Measurements from ENCODE around the gene CT47A1. TPM values are rescaled to one million over a fixed set of nuclear protein-coding genes. Genes with fewer than 3 reads are reported as not detected.
"Not testable (repeated sequence)": the region's sequence is repeated elsewhere in the genome, so short reads cannot be mapped to it uniquely, and the experiment has no call there.

CT47A1 gene
- not detected for polyA plus RNA-seq (ENCODE audit: insufficient read length in 3 of 3)

DNA sequence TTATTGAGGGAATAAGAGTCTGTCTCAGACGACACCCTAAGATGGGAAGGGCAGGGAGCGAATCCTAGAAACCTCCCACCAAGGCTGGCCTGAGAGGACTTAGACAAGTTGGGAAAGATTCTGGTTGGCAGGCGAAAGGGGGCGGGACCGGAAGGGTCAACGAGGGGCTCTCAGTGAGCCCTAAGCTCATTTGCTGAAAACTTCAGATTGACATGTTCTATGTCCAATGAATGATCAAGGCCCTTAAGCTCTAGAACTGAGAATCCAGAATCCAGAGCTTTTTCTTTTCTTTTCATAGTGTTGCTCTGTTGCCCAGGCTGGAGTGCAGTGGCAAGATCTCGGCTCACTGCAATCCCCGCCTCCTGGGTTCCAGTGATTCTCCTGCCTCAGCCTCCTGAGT, at the start of gene CT47A1:
TSS of gene CT47A1 (minus strand) at position 101 of the 400 bp plus-strand sequence. CDS start 231 bp downstream, outside the sequence.
- not testable (repeated sequence) for DNase-seq (ENCODE audit: low read depth in 3 of 3, low spot score in 2 of 3)

DNA sequence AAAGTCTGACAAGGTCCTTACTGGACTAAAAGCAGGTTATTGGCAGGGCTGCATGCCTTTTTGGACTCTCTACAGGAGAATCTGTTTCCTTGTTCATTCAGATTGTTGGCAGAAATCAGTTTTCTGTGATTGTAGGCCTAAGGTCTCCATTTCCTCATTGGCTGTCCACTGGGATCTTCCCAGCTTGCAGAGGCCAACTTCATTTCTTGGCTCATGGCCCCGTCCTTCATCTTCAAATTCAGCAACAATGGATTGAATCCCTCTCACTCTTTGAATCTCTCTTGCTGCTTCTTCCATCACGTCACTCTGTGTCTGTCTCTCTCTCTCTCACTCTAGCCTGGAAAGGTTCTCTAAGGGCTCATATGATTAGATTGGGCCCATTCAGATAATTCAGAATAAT, 47.0 kb upstream of the CT47A1 start:
- no peak for DNase-seq (ENCODE audit: low read depth in 3 of 3, low spot score in 2 of 3)

DNA sequence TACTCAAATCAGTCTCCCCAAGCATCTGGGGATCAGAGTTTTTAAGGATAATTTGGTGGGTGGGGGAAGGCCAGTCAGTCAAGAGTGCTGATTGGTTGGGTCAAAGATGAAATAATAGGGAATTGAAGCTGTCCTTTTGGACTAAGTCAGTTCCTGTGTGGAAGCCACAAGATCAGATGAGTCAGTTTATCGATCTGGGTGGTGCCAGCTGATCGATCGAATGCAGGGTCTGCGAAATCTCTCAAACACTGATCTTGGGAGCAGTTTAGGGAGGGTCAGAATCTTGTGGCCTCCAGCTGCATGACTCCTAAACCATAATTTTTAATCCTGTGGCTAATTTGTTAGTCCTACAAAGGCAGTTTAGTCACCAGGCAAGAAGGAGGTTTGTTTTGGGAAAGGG, 44.5 kb upstream of the CT47A1 start:
- no peak for DNase-seq (ENCODE audit: low read depth in 3 of 3, low spot score in 2 of 3)

DNA sequence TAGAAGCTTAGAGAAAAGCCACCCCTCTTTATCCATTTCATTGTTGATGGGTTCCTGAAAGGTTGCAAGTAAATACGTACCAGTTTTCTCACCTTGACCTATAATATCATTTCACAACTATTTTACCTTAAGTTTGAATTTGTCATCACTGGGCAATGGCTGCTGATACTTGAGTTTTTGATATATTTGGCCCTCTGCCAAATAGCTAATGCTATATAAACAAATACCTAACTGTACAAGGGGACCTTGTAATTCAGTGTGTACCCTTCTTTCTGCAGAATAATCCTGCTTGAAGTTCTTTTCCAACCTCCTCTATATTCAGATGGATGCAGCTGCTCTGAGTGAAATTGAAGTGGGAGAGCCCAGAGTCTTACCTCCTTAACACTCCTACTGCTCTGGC, 42.9 kb upstream of the CT47A1 start:
- DNase-seq (ENCODE audit: low read depth in 3 of 3, low spot score in 2 of 3) = no peak

DNA sequence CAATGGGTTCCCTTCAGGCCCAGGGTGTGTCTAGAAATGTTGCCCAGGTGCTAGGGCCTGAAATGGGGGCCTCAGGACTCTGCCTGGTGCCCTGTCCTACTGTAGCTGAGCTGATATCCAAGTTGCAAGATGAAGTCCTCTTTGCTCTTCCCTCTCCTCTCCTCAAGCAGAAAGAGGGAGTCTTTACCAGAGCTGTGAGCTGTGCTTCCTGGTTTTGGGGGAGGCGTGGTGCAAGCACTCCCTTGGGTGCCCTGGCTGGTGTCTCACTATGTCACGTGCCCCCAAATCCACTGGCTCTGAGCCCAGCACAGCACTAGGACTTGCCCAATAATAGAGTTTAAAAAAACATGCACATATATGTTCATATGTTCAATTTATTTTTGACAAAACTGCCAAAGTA, 29.3 kb upstream of the CT47A1 start:
- DNase-seq (ENCODE audit: low read depth in 3 of 3, low spot score in 2 of 3) = no peak

DNA sequence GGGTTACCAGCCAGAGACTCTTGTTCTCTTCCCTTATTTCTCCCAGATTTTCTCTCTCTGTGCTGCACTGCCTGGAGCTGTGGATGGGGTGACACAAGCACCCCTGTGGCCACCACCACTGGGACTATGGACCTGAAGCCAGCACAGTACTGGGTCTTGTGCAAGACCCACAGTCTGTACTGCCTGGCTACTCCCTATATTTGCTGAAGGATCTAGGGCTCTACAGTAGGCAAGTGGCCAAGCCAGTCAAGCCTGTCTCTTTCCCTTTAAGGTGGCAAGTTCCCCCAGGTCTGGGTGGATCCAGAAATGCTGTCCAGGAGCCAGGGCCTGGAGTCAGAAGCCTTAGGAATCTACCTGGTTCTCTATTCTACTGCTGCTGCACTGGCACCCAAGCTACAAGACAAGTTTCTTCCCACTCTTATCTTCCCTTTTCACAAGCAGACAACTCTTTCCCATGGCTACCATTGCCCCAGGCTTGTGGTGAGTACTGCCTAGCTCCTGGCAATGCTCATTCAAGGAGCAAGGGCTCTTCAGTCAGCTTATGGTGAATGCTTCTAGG, 28.4 kb upstream of the CT47A1 start:
- no peak for DNase-seq (ENCODE audit: low read depth in 3 of 3, low spot score in 2 of 3)

DNA sequence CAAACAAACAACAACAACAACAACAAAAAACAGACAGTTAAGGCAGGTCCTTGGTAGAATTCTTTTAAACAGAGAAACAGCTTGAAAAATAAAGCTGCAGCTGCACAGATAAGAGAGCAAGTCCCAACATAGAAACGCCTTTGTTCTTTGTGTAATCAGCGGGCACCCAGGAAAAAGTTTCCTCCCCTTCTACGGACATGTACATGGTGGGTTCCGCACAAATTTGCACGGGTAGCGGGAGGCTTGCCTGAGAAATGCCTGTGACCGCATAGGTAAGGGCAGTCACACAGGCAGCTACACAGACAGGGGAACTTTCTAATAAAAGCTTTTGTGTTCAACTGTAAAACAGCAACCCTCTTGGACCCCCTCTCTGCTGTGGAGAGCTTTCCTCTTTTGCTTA, 25.7 kb upstream of the CT47A1 start:
- DNase-seq (ENCODE audit: low read depth in 3 of 3, low spot score in 2 of 3) = no peak

DNA sequence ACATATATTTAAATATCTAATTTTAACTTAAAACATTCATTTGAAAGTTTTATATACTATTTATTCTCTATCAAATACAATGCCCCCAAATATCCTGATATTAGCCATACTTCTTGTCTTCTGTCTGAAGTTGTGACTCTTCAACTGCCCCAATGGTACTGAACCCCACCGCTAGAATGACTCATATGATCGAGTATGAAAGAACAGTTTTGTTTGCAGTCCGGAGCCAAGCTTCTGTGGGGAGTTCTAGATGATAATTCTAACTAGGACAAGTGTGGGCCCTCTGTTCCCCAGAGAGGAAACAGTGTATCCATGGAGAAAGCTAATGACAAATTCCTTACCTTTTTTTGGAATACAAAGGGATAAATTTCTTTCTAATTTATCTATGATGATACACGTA, 24.7 kb upstream of the CT47A1 start:
- no peak for DNase-seq (ENCODE audit: low read depth in 3 of 3, low spot score in 2 of 3)

DNA sequence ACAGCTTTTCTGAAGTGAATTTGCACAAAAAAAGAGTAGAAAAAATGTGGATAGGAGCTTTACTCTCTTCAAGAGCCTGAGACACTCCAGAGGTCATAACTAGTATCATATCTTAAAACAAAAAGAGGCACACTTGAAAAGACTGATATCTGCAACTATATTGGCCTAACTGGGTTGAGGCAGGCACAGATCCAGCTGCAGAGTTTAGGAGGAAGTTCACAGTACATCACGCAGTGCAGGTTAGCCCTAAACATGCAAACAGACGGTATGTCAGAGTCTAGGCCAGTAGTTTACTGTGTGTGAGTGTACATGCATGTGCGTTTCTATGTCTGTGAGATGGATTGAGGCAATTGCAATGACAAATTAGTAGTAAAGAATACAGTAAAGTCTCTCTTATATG, 24.2 kb upstream of the CT47A1 start:
- DNase-seq (ENCODE audit: low read depth in 3 of 3, low spot score in 2 of 3) = no peak

DNA sequence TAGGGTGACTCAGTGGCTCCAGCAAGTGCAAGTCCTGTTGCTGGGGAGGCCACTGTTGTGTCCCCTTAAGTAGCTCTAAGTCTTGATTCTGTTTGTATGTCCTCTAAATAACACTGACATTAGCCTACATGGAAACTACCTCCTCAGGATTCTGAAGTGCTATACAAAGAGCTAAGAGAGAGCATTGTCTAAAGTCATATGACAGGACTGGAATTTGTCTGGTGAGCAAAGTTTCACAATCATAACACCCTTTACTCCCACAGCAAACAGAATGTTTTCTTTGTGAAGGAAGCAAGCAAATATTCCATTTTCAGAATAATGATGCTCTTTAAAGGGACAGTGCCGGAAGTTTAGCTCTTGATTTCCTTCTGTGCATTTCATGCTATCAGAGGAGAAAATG, 23.4 kb upstream of the CT47A1 start:
- no peak for DNase-seq (ENCODE audit: low read depth in 3 of 3, low spot score in 2 of 3)

DNA sequence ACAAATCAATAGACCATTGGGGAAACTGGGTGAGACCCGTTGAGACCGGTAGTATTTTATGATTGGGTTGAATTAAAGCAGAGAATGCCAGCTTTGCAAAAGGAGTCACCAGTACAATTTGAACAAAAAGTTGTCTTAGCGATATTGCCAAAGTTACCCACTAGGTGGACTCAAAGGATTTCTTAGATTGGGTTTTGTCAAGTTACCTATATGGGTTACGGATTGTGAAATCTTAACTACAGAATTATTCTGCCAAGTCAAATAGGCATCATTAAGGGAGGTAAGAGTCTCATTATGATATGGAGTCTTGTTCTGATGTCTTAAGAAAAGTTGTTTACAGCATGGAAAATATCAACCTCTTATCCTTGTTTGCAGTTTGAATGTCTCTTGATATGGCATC, 15.0 kb upstream of the CT47A1 start:
- no peak for DNase-seq (ENCODE audit: low read depth in 3 of 3, low spot score in 2 of 3)

DNA sequence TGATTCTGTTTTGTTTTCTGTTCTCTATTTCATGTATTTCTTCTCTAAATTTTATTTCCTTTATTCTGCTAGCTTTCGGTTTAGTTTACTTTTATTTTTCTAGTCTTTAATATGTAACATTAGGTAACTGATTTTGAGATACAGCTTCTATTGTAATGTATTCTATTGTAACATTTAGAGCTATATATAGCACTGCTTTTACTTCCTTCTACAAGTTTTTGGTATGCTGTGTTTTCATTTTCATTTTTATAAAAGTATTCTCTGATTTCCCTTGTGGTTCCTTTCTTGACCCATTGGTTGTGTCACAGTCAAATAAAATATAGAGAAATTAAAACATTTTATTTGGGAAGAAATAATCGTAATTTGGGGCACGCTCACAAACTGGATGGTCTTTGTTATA, 13.9 kb upstream of the CT47A1 start:
- DNase-seq (ENCODE audit: low read depth in 3 of 3, low spot score in 2 of 3) = no peak

DNA sequence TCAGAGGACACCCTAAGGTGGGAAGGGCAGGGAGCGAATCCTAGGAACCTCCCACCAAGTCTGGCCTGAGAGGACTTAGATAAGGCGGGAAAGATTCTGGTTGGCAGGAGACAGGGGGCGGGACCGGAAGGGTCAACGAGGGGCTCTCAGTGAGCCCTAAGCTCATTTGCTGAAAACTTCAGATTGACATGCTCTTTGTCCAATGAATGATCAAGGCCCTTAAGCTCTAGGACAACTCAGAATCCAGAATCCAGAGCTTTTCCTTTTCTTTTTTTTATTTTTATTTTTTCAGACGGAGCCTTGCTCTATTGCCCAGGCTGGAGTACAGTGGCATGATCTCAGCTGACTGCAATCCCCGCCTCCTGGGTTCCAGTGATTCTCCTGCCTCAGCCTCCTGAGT, 29.1 kb downstream of the CT47A1 start, which contains the start of gene CT47A7:
TSS of gene CT47A7 (minus strand) at position 101 of the 400 bp plus-strand sequence. CDS start 255 bp downstream, outside the sequence.
- DNase-seq (ENCODE audit: low read depth in 3 of 3, low spot score in 2 of 3) = not testable (repeated sequence)

Other genes starting within 250 kb of the CT47A1 start
- not detected for gene CT47B1, start 109.9 kb downstream of the CT47A1 start, polyA plus RNA-seq (ENCODE audit: insufficient read length in 3 of 3)
- not detected for gene CT47A11, start 48.6 kb downstream of the CT47A1 start, polyA plus RNA-seq (ENCODE audit: insufficient read length in 3 of 3)
- not detected for gene CT47A10, start 43.7 kb downstream of the CT47A1 start, polyA plus RNA-seq (ENCODE audit: insufficient read length in 3 of 3)
- not detected for gene CT47A9, start 38.9 kb downstream of the CT47A1 start, polyA plus RNA-seq (ENCODE audit: insufficient read length in 3 of 3)
- gene CT47A8, start 34.0 kb downstream of the CT47A1 start, polyA plus RNA-seq (ENCODE audit: insufficient read length in 3 of 3) = not detected
- not detected for gene CT47A7, start 29.2 kb downstream of the CT47A1 start, polyA plus RNA-seq (ENCODE audit: insufficient read length in 3 of 3)
- not detected for gene CT47A6, start 24.3 kb downstream of the CT47A1 start, polyA plus RNA-seq (ENCODE audit: insufficient read length in 3 of 3)
- not detected for gene CT47A5, start 19.4 kb downstream of the CT47A1 start, polyA plus RNA-seq (ENCODE audit: insufficient read length in 3 of 3)
- gene CT47A4, start 14.6 kb downstream of the CT47A1 start, polyA plus RNA-seq (ENCODE audit: insufficient read length in 3 of 3) = not detected
- not detected for gene CT47A3, start 9.7 kb downstream of the CT47A1 start, polyA plus RNA-seq (ENCODE audit: insufficient read length in 3 of 3)
- gene CT47A2, start 4.8 kb downstream of the CT47A1 start, polyA plus RNA-seq (ENCODE audit: insufficient read length in 3 of 3) = not detected
- 1 to 10 TPM; 5.5 to 5.6 (median 5.6) TPM for gene GLUD2, start 61.9 kb upstream of the CT47A1 start, polyA plus RNA-seq (ENCODE audit: insufficient read length in 3 of 3)